Breast epithelium (tissue), 4 donors: ENCODE measurements around the gene ZDHHC17. TPM values are rescaled to one million over a fixed set of nuclear protein-coding genes. Genes with fewer than 3 reads are reported as not detected.
"Not testable (repeated sequence)": the region's sequence is repeated elsewhere in the genome, so short reads cannot be mapped to it uniquely, and the experiment has no call there.

Experiments
- DNase-seq, 2 donors: peaks; one replicate each; pipeline ENCODE4 v3.0.0-alpha.2; 2019; ENCODE audit warnings: low spot score in 2 of 2
- H3K27ac ChIP-seq, 2 donors: fragments of 200-600 bp; sonication (generic) in 1 of 2; one replicate each; pipeline ENCODE4 v1.5.1; 2016 to 2019; ENCODE audit warnings: mild to moderate bottlenecking in 1 of 2
- H3K27me3 ChIP-seq, 2 donors: fragments of 200-600 bp; sonication (generic) in 1 of 2; one replicate each; pipeline versions ENCODE4 v1.5.1 to v1.6.0; 2017 to 2019; ENCODE audit warnings: control low read depth in 1 of 2, mild to moderate bottlenecking in 1 of 2
- H3K36me3 ChIP-seq: fragments of 200-600 bp; one replicate; pipeline ENCODE4 v1.5.1; 2019
- H3K4me1 ChIP-seq, 2 donors: fragments of 200-600 bp; sonication (generic); one replicate each; pipeline ENCODE4 v1.5.1; 2016 to 2019; ENCODE audit warnings: control low read depth in 1 of 2
- H3K4me3 ChIP-seq, 3 donors: fragments of 200-600 bp; sonication (generic); 1 replicate in 2 of 3; 2 replicates in 1 of 3; pipeline ENCODE4 v1.5.1; 2016 to 2019; ENCODE audit warnings: mild to moderate bottlenecking in 3 of 3, moderate library complexity in 2 of 3
- H3K9me3 ChIP-seq, 2 donors: fragments of 200-600 bp; sonication (generic) in 1 of 2; one replicate each; pipeline ENCODE4 v1.5.1; 2016 to 2019; ENCODE audit warnings: control low read depth in 1 of 2
- CTCF ChIP-seq, 3 donors: fragments of 450-650 bp; IDR thresholded peaks; one replicate each; pipeline ENCODE4 v1.5.1; 2016 to 2017; ENCODE audit warnings: antibody characterized with exemption in 3 of 3, mild to moderate bottlenecking in 3 of 3, moderate library complexity in 3 of 3
- POLR2A ChIP-seq: fragments of 450-650 bp; IDR thresholded peaks from one replicate; pipeline ENCODE4 v1.6.1; 2016; ENCODE audit warnings: antibody characterized with exemption, mild to moderate bottlenecking, moderate library complexity
- POLR2AphosphoS5 ChIP-seq, 3 donors: sonication (generic); formaldehyde crosslinking; IDR thresholded peaks; one replicate each; pipeline ENCODE4 v1.6.1; 2017; ENCODE audit warnings: antibody characterized with exemption in 3 of 3
- intact Hi-C: fragments of 100-400 bp; cut with DNase I; formaldehyde crosslinking; loops from one replicate; pipeline ENCODE4 v1.15.1; 2023; ENCODE audit warnings: low total_unique reads
- total RNA-seq, 3 donors: library from RNA; depleted of rRNA; stranded (reverse); fragments of >200 nt; gene quantifications; one replicate each; pipeline ENCODE4 v1.1.0, GENCODE V29; 2016

Gene ZDHHC17
- total RNA-seq, 3 donors from 2014 or later: 51.8 to 86.1 (median 67.2) TPM

- no peak for TF ChIP-seq CTCF (IDR thresholded peaks at IDR 0.05)
- no peak for TF ChIP-seq POLR2AphosphoS5 (IDR thresholded peaks at IDR 0.05)
- no peak for TF ChIP-seq POLR2A
- H3K27ac ChIP-seq: no peak overlapping the region
- no peaks in the 10 kb centered on the region for H3K9me3 ChIP-seq
- no peaks in the 10 kb centered on the region for H3K27me3 ChIP-seq
- no peak for DNase-seq
- no peak overlapping the region for H3K4me3 ChIP-seq
- H3K36me3 ChIP-seq: no peaks in the 10 kb centered on the region
- intact Hi-C loops: no loop called here
- H3K4me1 ChIP-seq: no peaks in the 10 kb centered on the region
Measured at GRCh38 chr12:76717314-76717713, 46.6 kb upstream of the ZDHHC17 start.

- Histone ChIP-seq H3K27me3 (no peaks in the 10 kb centered on the region), H3K4me1 (no peaks in the 10 kb centered on the region), H3K9me3 (no peaks in the 10 kb centered on the region), H3K36me3 (no peaks in the 10 kb centered on the region), H3K4me3 (no peak overlapping the region), H3K27ac (no peak overlapping the region)
- TF ChIP-seq CTCF (IDR thresholded peaks at IDR 0.05): no peak
- no peak for TF ChIP-seq POLR2A
- no peak for TF ChIP-seq POLR2AphosphoS5 (IDR thresholded peaks at IDR 0.05)
- intact Hi-C loops: no loop called here
- no peak for DNase-seq
Measured at GRCh38 chr12:76719171-76720041, 44.5 kb upstream of the ZDHHC17 start.

- no peak for DNase-seq
- Histone ChIP-seq H3K27ac (no peak overlapping the region), H3K9me3 (no peaks in the 10 kb centered on the region), H3K4me3 (no peak overlapping the region), H3K27me3 (no peaks in the 10 kb centered on the region), H3K4me1 (no peaks in the 10 kb centered on the region), H3K36me3 (no peaks in the 10 kb centered on the region)
- intact Hi-C loops: no loop called here
- no peak for TF ChIP-seq CTCF (IDR thresholded peaks at IDR 0.05)
Measured at GRCh38 chr12:76720068-76720467, 43.8 kb upstream of the ZDHHC17 start.

GRCh38 chr12:76726626-76727025, 37.3 kb upstream of the ZDHHC17 start:
- no peak overlapping the region for H3K4me3 ChIP-seq
- TF ChIP-seq POLR2A: no peak
- TF ChIP-seq POLR2AphosphoS5 (IDR thresholded peaks at IDR 0.05): no peak
- TF ChIP-seq CTCF (IDR thresholded peaks at IDR 0.05): no peak
- intact Hi-C loops: no loop called here
- no peak for DNase-seq
- no peak overlapping the region for H3K27ac ChIP-seq
- H3K4me1 ChIP-seq: no peaks in the 10 kb centered on the region
- H3K27me3 ChIP-seq: no peaks in the 10 kb centered on the region
- no peaks in the 10 kb centered on the region for H3K9me3 ChIP-seq
- no peaks in the 10 kb centered on the region for H3K36me3 ChIP-seq

GRCh38 chr12:76732188-76732587, 31.7 kb upstream of the ZDHHC17 start:
- H3K9me3 ChIP-seq, H3K27ac ChIP-seq, H3K27me3 ChIP-seq, DNase-seq, H3K4me1 ChIP-seq, H3K4me3 ChIP-seq, intact Hi-C loops, H3K36me3 ChIP-seq: not testable (repeated sequence)

GRCh38 chr12:76737689-76738088, 26.2 kb upstream of the ZDHHC17 start:
- intact Hi-C loops: not testable (repeated sequence)

More at GRCh38 chr12:76737689-76738088, 26.2 kb upstream of the ZDHHC17 start:
- H3K36me3 ChIP-seq, H3K9me3 ChIP-seq, H3K4me1 ChIP-seq, H3K27me3 ChIP-seq, H3K4me3 ChIP-seq, H3K27ac ChIP-seq, DNase-seq: not testable (repeated sequence)
